GM23338 (cell line): ENCODE results near the gene LPCAT4. TPM values are rescaled to one million over a fixed set of nuclear protein-coding genes. Genes with fewer than 3 reads are reported as not detected.

Source experiments
- ATAC-seq: fragments of 200-7000 bp; cut with Tn5 transposase; 3 replicates; pipeline ENCODE4 v1.9.1; 2020
- DNase-seq: peaks from one replicate; pipeline ENCODE4 v3.0.0-alpha.2; 2015; ENCODE audit warnings: low spot score
- H2AFZ ChIP-seq: fragments of 200-600 bp; sonication (generic); 2 replicates; pipeline ENCODE4 v1.8.0; 2016; ENCODE audit warnings: antibody characterized with exemption, mild to moderate bottlenecking, moderate library complexity
- H3F3A ChIP-seq: fragments of 200-600 bp; sonication (generic); replicated peaks from 2 replicates; pipeline ENCODE4 v1.8.0; 2017; ENCODE audit warnings: antibody characterized with exemption, mixed run types, low read depth
- H3K27ac ChIP-seq: fragments of 200-600 bp; sonication (generic); 2 replicates; pipeline ENCODE4 v1.6.1; 2016; ENCODE audit warnings: low read depth
- H3K27me3 ChIP-seq: fragments of 200-600 bp; sonication (generic); 2 replicates; pipeline ENCODE4 v1.8.0; 2016; ENCODE audit warnings: mild to moderate bottlenecking, mixed run types, moderate library complexity; ENCODE audit not compliant: insufficient read depth
- H3K36me3 ChIP-seq: fragments of 200-600 bp; sonication (generic); 2 replicates; pipeline ENCODE4 v1.8.0; 2016; ENCODE audit warnings: mild to moderate bottlenecking; ENCODE audit not compliant: insufficient read depth
- H3K4me1 ChIP-seq: fragments of 200-600 bp; sonication (generic); 2 replicates; pipeline ENCODE4 v1.8.0; 2016; ENCODE audit warnings: mild to moderate bottlenecking, moderate library complexity; ENCODE audit not compliant: insufficient read depth
- H3K4me2 ChIP-seq: fragments of 200-600 bp; sonication (generic); 2 replicates; pipeline ENCODE4 v1.7.1; 2017; ENCODE audit warnings: mixed run types
- H3K4me3 ChIP-seq: fragments of 200-600 bp; sonication (generic); 2 replicates; pipeline ENCODE4 v1.6.1; 2016; ENCODE audit warnings: mixed run types
- H3K79me2 ChIP-seq: fragments of 200-600 bp; sonication (generic); replicated peaks from 2 replicates; pipeline ENCODE4 v1.8.0; 2017; ENCODE audit warnings: mild to moderate bottlenecking; ENCODE audit not compliant: insufficient read depth
- H3K9me2 ChIP-seq: fragments of 200-600 bp; sonication (generic); 2 replicates; pipeline ENCODE4 v1.8.0; 2017; ENCODE audit not compliant: insufficient read depth
- H4K20me1 ChIP-seq: fragments of 200-600 bp; sonication (generic); replicated peaks from 2 replicates; pipeline ENCODE4 v1.8.0; 2017; ENCODE audit warnings: mild to moderate bottlenecking; ENCODE audit not compliant: insufficient read depth
- H3K27ac Mint-ChIP-seq: 2 replicates; pipeline ENCODE4 v1.8.0; 2020; ENCODE audit warnings: inconsistent platforms, mild to moderate bottlenecking, moderate library complexity, mixed read lengths
- H3K27me3 Mint-ChIP-seq: 3 replicates; pipeline ENCODE4 v1.8.0; 2022; ENCODE audit warnings: low read depth, mild to moderate bottlenecking, moderate library complexity, mixed read lengths, inconsistent platforms; ENCODE audit not compliant: insufficient read depth, poor library complexity
- H3K36me3 Mint-ChIP-seq: 3 replicates; pipeline ENCODE4 v1.8.0; 2021; ENCODE audit warnings: low read depth, mild to moderate bottlenecking, inconsistent platforms, moderate library complexity, mixed read lengths
- H3K4me1 Mint-ChIP-seq: 3 replicates; pipeline ENCODE4 v1.8.0; 2020; ENCODE audit warnings: mild to moderate bottlenecking, inconsistent platforms, mixed read lengths
- H3K4me3 Mint-ChIP-seq: 3 replicates; pipeline ENCODE4 v1.8.0; 2021; ENCODE audit warnings: moderate library complexity, mild to moderate bottlenecking, inconsistent platforms, mixed read lengths
- H3K9me3 Mint-ChIP-seq: 3 replicates; pipeline ENCODE4 v1.8.0; 2020; ENCODE audit warnings: moderate library complexity, mild to moderate bottlenecking, inconsistent platforms, mixed read lengths
- CTCF ChIP-seq, 2 experiments: fragments of 200-600 bp in 1 of 2; sonication (generic) in 1 of 2; conservative IDR thresholded peaks; 2 replicates each; pipeline versions ENCODE4 v1.5.1 to v1.6.1; 2016 to 2017; ENCODE audit warnings: antibody characterized with exemption in 2 of 2, low read depth in 2 of 2, mild to moderate bottlenecking in 2 of 2, moderate library complexity in 1 of 2
- ETS1 ChIP-seq: IDR thresholded peaks from 2 replicates; pipeline ENCODE4 v1.6.1; 2016; ENCODE audit warnings: antibody characterized with exemption
- EZH2 ChIP-seq: fragments of 200-600 bp; sonication (generic); IDR thresholded peaks from one replicate; pipeline ENCODE4 v1.8.0; 2017; ENCODE audit warnings: antibody characterized with exemption, mild to moderate bottlenecking, low read depth; ENCODE audit not compliant: unreplicated experiment
- EZH2phosphoT487 ChIP-seq: fragments of 200-600 bp; sonication (generic); IDR thresholded peaks from one replicate; pipeline ENCODE4 v1.8.1; 2018; ENCODE audit warnings: antibody characterized with exemption; ENCODE audit not compliant: unreplicated experiment
- POLR2AphosphoS5 ChIP-seq: IDR thresholded peaks from 2 replicates; pipeline ENCODE4 v1.6.1; 2016; ENCODE audit warnings: antibody characterized with exemption, low read depth
- STAT1 ChIP-seq: IDR thresholded peaks from one replicate; pipeline ENCODE4 v1.6.1; 2016; ENCODE audit warnings: antibody characterized with exemption; ENCODE audit not compliant: unreplicated experiment
- ZNF331 ChIP-seq: fragments of 250-450 bp; sonication (Bioruptor Pico); IDR thresholded peaks from 2 replicates; pipeline ENCODE4 v1.5.0; 2020; ENCODE audit warnings: low read depth, mild to moderate bottlenecking, moderate library complexity
- ZNF462 ChIP-seq: fragments of 250-450 bp; sonication (Bioruptor Pico); IDR thresholded peaks from 2 replicates; pipeline ENCODE4 v1.5.0; 2020; ENCODE audit warnings: mild to moderate bottlenecking, moderate library complexity
- polyA plus RNA-seq: library from polyadenylated mRNA; unstranded; fragments of >200 nt; fragmentation: Nextera tagmentation; extraction: Ambion mirVana; gene quantifications from 2 replicates; pipeline ENCODE4 v1.2.1, GENCODE V29; 2016
- total RNA-seq: library from RNA; depleted of rRNA; stranded (reverse); fragments of >200 nt; shearing (Covaris generic); gene quantifications from 2 replicates; pipeline ENCODE4 v1.2.3, GENCODE V29; 2014

The LPCAT4 gene
- total and polyA plus RNA-seq, 2 experiments from 2014 or later = 36.8 to 49.1 TPM

GRCh38 chr15:34354286-34354685 is 12.7 kb downstream of the LPCAT4 start:
- Histone ChIP-seq H3K27ac (no peak overlapping the region), H3K27me3 (no peaks in the 10 kb centered on the region), H3K9me2 (no peaks in the 10 kb centered on the region), H3K4me1 (0 out of 2 replicates have a peak, but pooled peaks cover 4% of the 10 kb centered on the region), H4K20me1 (no peaks in the 10 kb centered on the region), H3K4me3 (no peak overlapping the region), H3K36me3 (peaks cover 3% of the 10 kb centered on the region; the same call in 1 of the 2 replicates), H3K79me2 (no peaks in the 10 kb centered on the region), H3F3A (no peaks in the 10 kb centered on the region), H3K4me2 (no peak overlapping the region), H2AFZ (no peak overlapping the region)
- Mint-ChIP-seq H3K27ac (no peak overlapping the region), H3K27me3 (peaks cover 4% of the 10 kb centered on the region), H3K4me3 (no peak overlapping the region), H3K9me3 (no peaks in the 10 kb centered on the region; the same call in 2 of the 3 replicates), H3K4me1 (peaks cover 13% of the 10 kb centered on the region), H3K36me3 (peaks cover 44% of the 10 kb centered on the region)
- TF ChIP-seq ZNF462 (CRISPR knock-in tag) (no peak), CTCF (conservative IDR thresholded peaks at IDR 0.05; ENCODE audit: low read depth in 2 of 2) (no peak), EZH2phosphoT487 (no peak), ETS1 (no peak), EZH2 (no peak), STAT1 (no peak), POLR2AphosphoS5 (no peak), ZNF331 (CRISPR knock-in tag) (no peak)
- ATAC-seq (no peak), DNase-seq (no peak)
